ENCODE data around the gene TTYH1. TPM values are rescaled to one million over a fixed set of nuclear protein-coding genes. Genes with fewer than 3 reads are reported as not detected.

TTYH1 gene
- total and polyA plus RNA-seq, 2 of the 4 experiments (the other 2 are of a cell fraction) = not detected

DNA sequence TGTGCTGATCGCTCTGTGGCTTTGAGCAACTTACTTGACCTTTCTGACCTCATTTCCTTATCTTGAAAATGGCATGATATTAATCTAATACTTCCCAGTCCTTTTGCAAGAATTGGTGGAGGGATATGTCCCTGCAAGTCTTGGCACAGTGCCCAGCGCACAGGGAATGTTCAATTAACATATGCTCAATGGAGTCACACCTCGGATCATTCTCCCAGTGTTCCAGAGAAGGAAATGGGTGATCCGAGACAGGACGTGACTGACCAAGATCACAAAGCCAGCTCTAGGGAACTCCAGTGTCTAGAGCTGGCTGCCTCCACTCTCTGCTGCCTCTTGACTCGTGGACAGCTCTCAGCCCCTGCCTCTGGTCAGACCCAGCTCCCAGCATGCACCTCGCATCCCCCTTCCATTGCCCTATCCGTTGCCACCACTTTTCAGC, 54.3 kb downstream of the TTYH1 start:
- H3K4ac ChIP-seq (ENCODE audit: low read depth, low read length) = no peak overlapping the region
- dilution Hi-C loops (cut with HindIII; ENCODE audit: low sequenced_read_pairs, unreplicated experiment) = no loop called here
- POLR2A ChIA-PET (ENCODE audit: unreplicated experiment) = no interaction called here
- no peaks in the 10 kb centered on the region for H3K9me3 ChIP-seq (ENCODE audit: control insufficient read depth, insufficient read depth, low read length)
- no peak overlapping the region for H3K27ac ChIP-seq (ENCODE audit: insufficient read depth, low read length)
- no peak overlapping the region for H2BK15ac ChIP-seq (ENCODE audit: low read depth, low read length)
- peaks cover 12% of the 10 kb centered on the region for H3K4me1 ChIP-seq (ENCODE audit: control insufficient read depth, insufficient read depth, low read length)
- no peak overlapping the region for H3K9ac ChIP-seq (ENCODE audit: low read depth, low read length)
- 67% methylated on average over 2 of the region's 8 CpGs; no CpG with 5 or more reads in 1 of the 2 experiments for WGBS, 2 experiments (ENCODE audit: extremely low coverage in 2 of 2, insufficient read length in 1 of 2)
- H3K18ac ChIP-seq (ENCODE audit: low read depth, low read length) = no peak overlapping the region
- 0 out of 2 replicates have a peak overlapping the region, but pooled peaks have one; percentile 48 for H3K23ac ChIP-seq (ENCODE audit: low read depth, low read length)
- peaks cover 0 to 7% of the 10 kb centered on the region in 2 experiments; a peak in 1 of 4 replicates for H3K79me1 ChIP-seq (ENCODE audit: low read depth in 1 of 2, low read length in 2 of 2)
- no peaks in the 10 kb centered on the region for H3K27me3 ChIP-seq (ENCODE audit: control insufficient read depth, insufficient read depth, low read length)
- no peak overlapping the region for H4K91ac ChIP-seq (ENCODE audit: insufficient read depth, low read depth, low read length)
- no peak overlapping the region for H2AFZ ChIP-seq (replicated peaks; ENCODE audit: low read length, poor library complexity)
- peaks cover 4% of the 10 kb centered on the region; the same call in 1 of the 2 replicates for H3K9me1 ChIP-seq (ENCODE audit: insufficient read depth, low read length)
- no peak overlapping the region for H2AK5ac ChIP-seq (ENCODE audit: low read depth, low read length)
- H4K20me1 ChIP-seq (ENCODE audit: insufficient read depth, low read length) = peaks cover under 1% of the 10 kb centered on the region; the same call in 1 of the 2 replicates
- H3K4me3 ChIP-seq (ENCODE audit: insufficient read depth, low read depth, low read length) = no peak overlapping the region
- H2AK9ac ChIP-seq (replicated peaks; ENCODE audit: low read depth, low read length, poor library complexity) = no peak overlapping the region
- H3K36me3 ChIP-seq (ENCODE audit: control insufficient read depth, insufficient read depth, low read length) = peaks cover 2% of the 10 kb centered on the region; the same call in 1 of the 2 replicates
- no peak overlapping the region for H2BK20ac ChIP-seq (ENCODE audit: low read depth, low read length)
- no peak overlapping the region for H2BK120ac ChIP-seq (ENCODE audit: low read depth, low read length)
- H3K4me2 ChIP-seq (ENCODE audit: low read depth, low read length) = no peak overlapping the region
- CTCF ChIA-PET = no interaction called here
- TF ChIP-seq POLR2A (IDR thresholded peaks at IDR 0.05; ENCODE audit: low read depth, low read length) (no peak), ELK1 (IDR thresholded peaks at IDR 0.05; ENCODE audit: borderline replicate concordance, low read depth, low read length) (no peak), RAD21 (IDR thresholded peaks at IDR 0.05; ENCODE audit: low read length) (no peak), NFE2L2 (IDR thresholded peaks at IDR 0.05; ENCODE audit: low read depth, low read length) (no peak), RCOR1 (IDR thresholded peaks at IDR 0.05; ENCODE audit: insufficient replicate concordance, low read length) (no peak), MXI1 (IDR thresholded peaks at IDR 0.05; ENCODE audit: borderline replicate concordance, low read depth, low read length) (no peak)
- in situ Hi-C loops (cut with MboI; ENCODE audit: low sequenced_read_pairs) = loop anchor here (25.0 kb wide), 4 partner anchors 357 to 1668 kb away; partner anchors contain the start of genes NAT14, NDUFA3, OSCAR and PRPF31
- no peak overlapping the region for H3K56ac ChIP-seq (ENCODE audit: extremely low read depth, insufficient read depth, low read length)
- no peak for DNase-seq
- intact Hi-C loops (cut with micrococcal nuclease) = loop anchor here (10.0 kb wide), 1 partner anchor 615 kb away; no protein-coding TSS in a partner anchor
- H3K14ac ChIP-seq (replicated peaks; ENCODE audit: low read depth, low read length) = no peak overlapping the region
- no peak overlapping the region for H4K5ac ChIP-seq (ENCODE audit: low read depth, low read length)
- no peak overlapping the region for H2BK5ac ChIP-seq (ENCODE audit: low read depth, low read length, poor library complexity, severe bottlenecking)
- no TSS peak for BruUV-seq (replicated peaks)
- ATAC-seq (ENCODE audit: low read depth) = no peak
- no peak overlapping the region for H4K8ac ChIP-seq (ENCODE audit: low read depth in 2 of 2, low read length in 2 of 2)

All from IMR-90 (cell line).